ENCODE data around the gene MARK3. TPM values are rescaled to one million over a fixed set of nuclear protein-coding genes. Genes with fewer than 3 reads are reported as not detected.

The MARK3 gene
- total and polyA plus RNA-seq, 2 of the 13 experiments (the other 11 are each of a cell fraction or from before 2014, with no cell fraction given) = 47.7 to 56.6 TPM

GRCh38 chr14:103361867-103362266, 23.3 kb upstream of the MARK3 start (continued):
- TF ChIP-seq GLMP (CRISPR knock-in tag; IDR thresholded peaks at IDR 0.05; ENCODE audit: borderline replicate concordance) (no peak), NCOA2 (CRISPR knock-in tag; IDR thresholded peaks at IDR 0.05) (0 out of 2 replicates have a peak, but pooled peaks have one; percentile 21), MED13 (CRISPR knock-in tag; IDR thresholded peaks at IDR 0.05) (no peak), HMG20B (CRISPR knock-in tag; conservative IDR thresholded peaks at IDR 0.05) (no peak), ZNF414 (CRISPR knock-in tag; IDR thresholded peaks at IDR 0.05) (no peak), ZNF12 (CRISPR knock-in tag; IDR thresholded peaks at IDR 0.05) (peak; percentile 44; the same call in 1 of the 2 replicates), IRX3 (CRISPR knock-in tag; IDR thresholded peaks at IDR 0.05; ENCODE audit: borderline replicate concordance, low read depth) (no peak), POLR2G (IDR thresholded peaks at IDR 0.05; ENCODE audit: low read depth, low read length) (no peak), PPARG (CRISPR knock-in tag; conservative IDR thresholded peaks at IDR 0.05) (no peak), ZFP91 (CRISPR knock-in tag; IDR thresholded peaks at IDR 0.05; ENCODE audit: borderline replicate concordance) (no peak), IKZF1 (IDR thresholded peaks at IDR 0.05) (no peak), DMTF1 (CRISPR knock-in tag; IDR thresholded peaks at IDR 0.05) (no peak), ZNF558 (CRISPR knock-in tag; IDR thresholded peaks at IDR 0.05; ENCODE audit: borderline replicate concordance) (no peak), HOXA3 (CRISPR knock-in tag; IDR thresholded peaks at IDR 0.05) (peak; percentile 31; the same call in 1 of the 2 replicates), E2F2 (CRISPR knock-in tag; IDR thresholded peaks at IDR 0.05; ENCODE audit: borderline replicate concordance) (no peak), ZNF850 (CRISPR knock-in tag; conservative IDR thresholded peaks at IDR 0.05) (no peak), SAP130 (CRISPR knock-in tag; IDR thresholded peaks at IDR 0.05; ENCODE audit: low read depth) (peak; percentile 59), ZBTB7B (CRISPR knock-in tag; IDR thresholded peaks at IDR 0.05) (no peak), MLX (CRISPR knock-in tag; IDR thresholded peaks at IDR 0.05) (no peak), HDAC1 (CRISPR knock-in tag; IDR thresholded peaks at IDR 0.05) (0 out of 2 replicates have a peak, but pooled peaks have one; percentile 24), ZNF878 (CRISPR knock-in tag; IDR thresholded peaks at IDR 0.05) (no peak), DNMT3B (CRISPR knock-in tag; conservative IDR thresholded peaks at IDR 0.05) (no peak), CERS6 (CRISPR knock-in tag; IDR thresholded peaks at IDR 0.05) (no peak), KAT8 (CRISPR knock-in tag; IDR thresholded peaks at IDR 0.05) (peak; percentile 56; the same call in 1 of the 2 replicates)
